Astrocyte (in vitro differentiated cells and primary cell): Measurements from ENCODE around the gene SNX13.

Experiments
- CTCF ChIP-seq: IDR thresholded peaks from 2 replicates; pipeline ENCODE4 v1.5.1; 2011; ENCODE audit warnings: low read depth, mild to moderate bottlenecking, inconsistent platforms, low read length, moderate library complexity; ENCODE audit not compliant: insufficient read depth
- EZH2 ChIP-seq: IDR thresholded peaks from 2 replicates; pipeline ENCODE4 v1.6.1; 2012; ENCODE audit warnings: mild to moderate bottlenecking, low read length, inconsistent platforms; ENCODE audit not compliant: insufficient read depth

GRCh38 chr7:17792075-17792936, 148.0 kb downstream of the SNX13 start:
- TF ChIP-seq CTCF (no peak), EZH2 (no peak)
